ENCODE results near the gene ITPRIP. TPM values are rescaled to one million over a fixed set of nuclear protein-coding genes. Genes with fewer than 3 reads are reported as not detected.
A peak's percentile ranks its signal among the peaks of the same experiment; 100 is the strongest.

ITPRIP gene
- total and polyA plus RNA-seq, 4 donors: 21.7 to 44.7 (median 29.9) TPM

GRCh38 chr10:104349623-104350126 is 11.4 kb upstream of the ITPRIP start:
- DNase-seq (peak in 2 of 3 donors; percentile 59 to 74), ATAC-seq (ENCODE audit: insufficient read depth, low FRiP score) (peak; percentile 20)
- no peaks in the 10 kb centered on the region for H3K9me3 ChIP-seq (ENCODE audit: control insufficient read depth in 4 of 4, insufficient read depth in 3 of 4, low read length in 3 of 4)
- H3K9ac ChIP-seq (ENCODE audit: insufficient read depth in 1 of 2, low read length in 2 of 2): peak overlapping the region in 1 of 2 donors; percentile 47
- TF ChIP-seq CTCF (IDR thresholded peaks at IDR 0.05; ENCODE audit: control extremely low read depth, extremely low read depth): no peak
- no peaks in the 10 kb centered on the region for H3K36me3 ChIP-seq (ENCODE audit: control insufficient read depth in 4 of 4, insufficient read depth in 4 of 4, low read length in 4 of 4)
- H3K4me3 ChIP-seq: no peak overlapping the region
- 13 to 15% methylated on average over 5 of the region's 5 CpGs for WGBS, 2 donors
- H3K4me1 ChIP-seq (ENCODE audit: control insufficient read depth in 5 of 5, insufficient read depth in 5 of 5, low read length in 5 of 5): peaks cover 0 to 19% (median 8%) of the 10 kb centered on the region in 5 donors
- peak overlapping the region; percentile 57 to 87 for H3K27ac ChIP-seq (ENCODE audit: low read depth in 1 of 2, low read length in 1 of 2)
- H3K27me3 ChIP-seq (ENCODE audit: control insufficient read depth in 3 of 3, insufficient read depth in 3 of 3, low read length in 2 of 3): no peaks in the 10 kb centered on the region

- no peaks in the 10 kb centered on the region for H3K36me3 ChIP-seq (ENCODE audit: control insufficient read depth in 4 of 4, insufficient read depth in 4 of 4, low read length in 4 of 4)
- H3K9me3 ChIP-seq (ENCODE audit: control insufficient read depth in 4 of 4, insufficient read depth in 3 of 4, low read length in 3 of 4): no peaks in the 10 kb centered on the region
- peak overlapping the region in 1 of 2 donors; percentile 66 for H3K27ac ChIP-seq (ENCODE audit: low read depth in 1 of 2, low read length in 1 of 2)
- no peak overlapping the region for H3K9ac ChIP-seq (ENCODE audit: insufficient read depth in 1 of 2, low read length in 2 of 2)
- H3K27me3 ChIP-seq (ENCODE audit: control insufficient read depth in 3 of 3, insufficient read depth in 3 of 3, low read length in 2 of 3): no peaks in the 10 kb centered on the region
- H3K4me1 ChIP-seq (ENCODE audit: control insufficient read depth in 5 of 5, insufficient read depth in 5 of 5, low read length in 5 of 5): peaks cover 0 to 15% (median 6%) of the 10 kb centered on the region in 5 donors
- DNase-seq (no peak), ATAC-seq (ENCODE audit: insufficient read depth, low FRiP score) (no peak)
- TF ChIP-seq CTCF (IDR thresholded peaks at IDR 0.05; ENCODE audit: control extremely low read depth, extremely low read depth): no peak
- WGBS, 2 donors: 65 to 80% methylated on average over 2 of the region's 2 CpGs
- no peak overlapping the region for H3K4me3 ChIP-seq
Measured at GRCh38 chr10:104348601-104349000, 10.3 kb upstream of the ITPRIP start.

GRCh38 chr10:104347295-104348045 is 9.2 kb upstream of the ITPRIP start:
- no peak overlapping the region for H3K9ac ChIP-seq (ENCODE audit: insufficient read depth in 1 of 2, low read length in 2 of 2)
- no peak overlapping the region for H3K4me3 ChIP-seq
- DNase-seq: no peak
- WGBS, 2 donors: 72 to 73% methylated on average over 4 of the region's 4 CpGs
- H3K27ac ChIP-seq (ENCODE audit: low read depth in 1 of 2, low read length in 1 of 2): no peak overlapping the region
- H3K4me1 ChIP-seq (ENCODE audit: control insufficient read depth in 5 of 5, insufficient read depth in 5 of 5, low read length in 5 of 5): peaks cover 0 to 19% (median 6%) of the 10 kb centered on the region in 5 donors
- no peaks in the 10 kb centered on the region for H3K36me3 ChIP-seq (ENCODE audit: control insufficient read depth in 4 of 4, insufficient read depth in 4 of 4, low read length in 4 of 4)
- ATAC-seq (ENCODE audit: insufficient read depth, low FRiP score): no peak
- no peak for TF ChIP-seq CTCF (IDR thresholded peaks at IDR 0.05; ENCODE audit: control extremely low read depth, extremely low read depth)
- H3K27me3 ChIP-seq (ENCODE audit: control insufficient read depth in 3 of 3, insufficient read depth in 3 of 3, low read length in 2 of 3): no peaks in the 10 kb centered on the region
- H3K9me3 ChIP-seq (ENCODE audit: control insufficient read depth in 4 of 4, insufficient read depth in 3 of 4, low read length in 3 of 4): no peaks in the 10 kb centered on the region
